HG03196 (cell line): Measurements from ENCODE around the gene PIP5K1C.
A peak's percentile ranks its signal among the peaks of the same experiment; 100 is the strongest.

Source experiments
- ATAC-seq: cut with Tn5 transposase; IDR thresholded peaks from one replicate; pipeline ENCODE4 v1.9.1; 2021; ENCODE audit not compliant: unreplicated experiment

The PIP5K1C gene

GRCh38 chr19:3721887-3722442, 21.7 kb upstream of the PIP5K1C start:
- no peak for ATAC-seq

- no peak for ATAC-seq
These were observed 21.0 kb upstream of the PIP5K1C start for GRCh38 chr19:3721131-3721886.

DNA sequence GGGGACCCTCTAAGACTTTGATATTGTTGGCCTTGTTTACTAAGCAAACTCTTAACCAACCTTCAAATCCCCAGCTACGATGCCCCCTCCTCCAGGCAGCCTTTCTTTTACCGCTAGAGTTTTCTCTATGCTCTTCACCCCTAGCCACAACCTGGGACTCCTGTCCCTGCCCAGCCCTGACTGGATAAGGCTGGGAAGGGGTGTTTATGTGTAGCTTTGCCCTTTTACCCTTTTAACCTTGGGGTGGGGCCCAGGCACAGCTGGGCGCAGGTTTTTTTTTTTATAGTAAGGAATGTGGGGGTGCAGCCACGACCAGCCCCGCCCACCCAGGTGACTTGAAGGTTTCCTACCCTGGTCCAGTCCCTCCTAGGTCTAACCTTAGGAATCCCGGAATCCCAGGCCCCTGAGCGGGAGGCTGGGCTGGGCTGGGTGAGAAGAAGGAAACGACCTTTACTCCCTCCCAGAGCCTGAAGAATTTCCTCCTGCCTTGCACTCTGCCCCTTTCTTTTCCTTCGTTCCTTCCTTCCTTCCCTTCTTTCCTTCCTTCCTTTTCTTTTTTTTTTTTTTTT, 20.2 kb upstream of the PIP5K1C start:
- ATAC-seq, result no peak

DNA sequence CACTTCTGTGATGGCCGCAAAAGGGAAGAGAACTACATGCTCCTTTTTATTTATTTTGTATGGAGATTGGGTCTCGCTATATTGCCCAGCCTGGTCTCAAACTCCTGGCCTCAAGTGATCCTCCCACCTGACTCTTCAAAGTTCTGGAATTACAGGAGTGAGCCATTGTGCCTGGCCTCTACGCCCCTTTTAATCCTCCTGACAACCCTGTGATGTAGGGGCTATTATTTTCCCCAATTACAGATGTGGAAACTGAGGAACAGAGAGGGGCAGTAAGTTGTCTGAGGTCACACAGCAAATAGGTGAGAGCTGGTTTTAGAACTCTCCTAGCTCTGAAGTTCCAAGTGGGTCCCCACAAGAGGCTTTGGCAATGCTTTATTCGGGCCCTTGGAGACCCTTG, 19.6 kb upstream of the PIP5K1C start:
- no peak for ATAC-seq

DNA sequence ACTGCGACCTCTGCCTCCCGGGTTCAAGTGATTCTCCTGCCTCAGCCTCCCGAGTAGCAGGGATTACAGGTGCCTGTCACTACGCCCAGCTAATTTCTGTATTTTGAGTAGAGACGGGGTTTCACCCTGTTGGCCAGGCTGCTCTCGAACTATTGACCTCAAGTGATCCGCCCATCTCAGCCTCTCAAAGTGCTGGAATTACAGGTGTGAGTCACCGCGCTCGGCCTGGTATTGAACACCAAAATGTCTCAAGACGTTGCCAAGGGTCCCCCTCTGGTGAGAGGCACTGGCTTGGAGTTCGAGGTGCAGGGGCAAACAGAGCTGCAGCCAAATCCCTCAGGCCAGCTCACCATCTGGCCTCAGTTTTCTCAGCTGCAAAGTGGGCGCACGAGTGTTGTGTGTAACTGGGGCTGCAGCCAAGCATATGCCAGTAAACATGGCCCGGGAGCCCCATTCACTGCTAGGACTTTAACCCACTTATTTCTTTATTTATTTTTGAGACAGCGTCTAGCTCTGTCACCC, 15.9 kb upstream of the PIP5K1C start:
- no peak for ATAC-seq

DNA sequence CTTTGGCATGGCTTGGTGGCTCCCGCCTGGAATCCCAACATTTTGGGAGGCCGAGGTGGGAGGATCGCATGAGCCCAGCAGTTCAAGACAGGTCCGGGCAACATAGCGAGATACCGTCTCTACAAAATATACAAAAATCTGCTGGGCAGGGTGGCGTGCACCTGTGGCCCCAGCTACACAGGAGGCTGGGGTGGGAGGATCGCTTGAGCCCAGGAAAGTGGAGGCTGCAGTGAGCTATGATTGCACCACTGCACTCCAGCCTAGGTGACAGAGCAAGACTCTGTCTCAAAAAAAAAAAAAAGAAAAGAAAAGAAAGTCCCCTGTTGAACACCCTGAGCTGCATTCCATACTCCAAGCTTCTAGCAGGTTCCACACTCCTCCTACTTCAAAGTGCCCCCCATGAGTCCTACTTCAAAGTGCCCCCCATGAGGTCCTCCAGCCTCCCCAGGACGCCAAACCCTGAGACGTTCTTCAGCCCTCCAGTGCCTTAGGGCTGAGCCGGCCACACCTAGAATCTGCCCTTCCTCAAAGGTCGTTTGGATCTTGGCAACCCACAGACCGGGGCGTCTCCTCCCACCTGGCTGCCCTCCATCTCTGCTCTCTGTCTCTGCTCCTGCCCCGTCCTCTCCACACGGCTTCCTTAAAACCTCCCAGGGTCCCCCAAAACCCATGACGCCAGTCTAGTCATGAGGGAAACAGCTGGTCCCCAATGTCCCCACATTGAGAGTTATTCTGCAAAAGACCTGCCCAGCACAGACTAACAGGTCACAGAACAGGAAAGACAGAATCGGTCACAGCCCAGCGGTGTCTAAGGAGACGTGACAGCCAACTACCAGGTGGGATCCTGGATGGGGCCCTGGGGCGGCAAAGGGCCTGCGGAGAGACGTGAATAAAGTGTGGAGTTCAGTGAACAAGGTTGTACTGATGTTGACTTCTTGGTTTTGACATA, 12.7 kb upstream of the PIP5K1C start:
- no peak for ATAC-seq

GRCh38 chr19:3710265-3710812, 10.1 kb upstream of the PIP5K1C start:
- ATAC-seq, result no peak

DNA sequence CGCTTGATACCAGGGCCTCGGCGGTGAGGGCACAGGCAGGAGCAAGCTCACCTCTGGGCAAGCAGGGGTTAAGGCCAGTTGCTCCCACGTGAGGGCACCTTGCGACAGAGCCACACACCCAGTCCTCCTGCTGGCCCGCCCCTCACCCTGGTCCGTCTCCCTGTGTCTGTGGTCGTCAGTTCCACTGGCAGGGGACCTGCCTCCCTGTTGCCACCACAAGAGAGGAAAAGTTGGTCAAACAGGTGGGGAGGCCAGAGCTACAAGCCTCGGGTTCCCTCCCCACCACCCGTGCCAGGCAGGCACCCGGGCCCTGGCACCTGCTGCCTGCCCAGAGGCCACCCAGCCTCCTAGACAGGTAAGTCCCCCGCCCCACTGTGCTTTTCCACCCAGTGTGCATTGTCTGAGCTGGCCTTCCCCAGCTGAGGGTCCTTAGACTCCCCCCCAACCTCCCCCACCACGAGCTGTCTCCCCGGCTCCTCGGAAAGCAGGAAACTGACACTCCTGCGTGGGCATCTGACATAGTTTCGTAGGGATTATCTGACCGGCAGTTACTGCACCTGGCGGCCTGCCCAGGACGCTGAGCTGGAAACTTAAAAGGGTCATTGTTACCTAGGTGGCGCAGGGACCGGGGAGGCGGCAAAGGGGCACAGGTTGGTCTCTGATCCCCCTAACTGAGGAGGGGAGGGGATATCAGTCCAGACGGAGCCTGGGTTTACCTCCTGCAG, 8.1 kb upstream of the PIP5K1C start, which contains the start of gene TJP3:
TSS of gene TJP3 (plus strand) at position 178 of the 725 bp plus-strand sequence. CDS start 20,049 bp downstream, outside the sequence.
- ATAC-seq, result no peak

DNA sequence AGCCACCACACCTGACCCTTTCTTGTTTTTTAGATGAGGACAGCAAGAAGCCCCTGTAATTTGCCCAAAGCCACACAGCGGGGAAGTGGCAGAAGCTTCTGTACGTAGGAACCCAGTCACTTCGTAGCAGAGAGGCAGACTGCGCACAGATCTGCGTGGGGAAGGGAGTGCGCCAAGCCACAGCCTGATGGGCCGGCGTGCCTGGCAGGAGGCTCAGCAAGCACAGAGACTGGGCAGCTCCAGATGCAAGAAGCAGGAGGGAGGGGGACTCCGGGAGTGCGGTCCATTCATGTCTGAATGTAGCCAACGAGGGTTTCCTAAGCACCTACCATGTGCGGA, 7.6 kb upstream of the PIP5K1C start:
- ATAC-seq, result no peak

- ATAC-seq, result no peak
These were observed 932 bp upstream of the PIP5K1C start for GRCh38 chr19:3701200-3701599.

DNA sequence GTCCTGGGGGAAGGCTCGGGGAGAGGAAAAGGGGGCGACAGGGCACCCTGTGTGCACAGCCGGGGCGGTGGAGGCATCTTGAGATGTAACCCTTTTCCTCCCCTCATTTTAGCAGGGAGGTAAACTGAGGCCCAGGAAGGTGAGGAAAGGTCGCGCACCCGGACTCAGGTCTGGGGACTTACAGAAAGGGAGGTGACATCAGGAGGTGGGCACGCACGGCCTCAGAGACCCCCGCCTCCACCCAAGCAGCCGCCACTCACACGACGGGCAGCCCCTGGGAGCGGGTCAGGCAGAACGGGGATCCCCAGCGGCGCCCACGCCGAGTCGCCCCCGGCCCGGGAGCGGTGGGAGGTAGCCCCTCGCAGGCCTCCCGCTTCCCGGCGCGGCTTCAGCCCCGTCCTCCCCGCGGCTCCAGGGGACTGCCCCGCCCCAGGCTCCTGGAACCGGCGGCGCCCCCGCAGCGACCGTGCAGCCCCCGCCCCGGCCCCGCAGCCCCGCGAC, 477 bp downstream of the PIP5K1C start:
- peak; percentile 2 for ATAC-seq

GRCh38 chr19:3698974-3699740, 1.1 kb downstream of the PIP5K1C start:
- no peak for ATAC-seq

DNA sequence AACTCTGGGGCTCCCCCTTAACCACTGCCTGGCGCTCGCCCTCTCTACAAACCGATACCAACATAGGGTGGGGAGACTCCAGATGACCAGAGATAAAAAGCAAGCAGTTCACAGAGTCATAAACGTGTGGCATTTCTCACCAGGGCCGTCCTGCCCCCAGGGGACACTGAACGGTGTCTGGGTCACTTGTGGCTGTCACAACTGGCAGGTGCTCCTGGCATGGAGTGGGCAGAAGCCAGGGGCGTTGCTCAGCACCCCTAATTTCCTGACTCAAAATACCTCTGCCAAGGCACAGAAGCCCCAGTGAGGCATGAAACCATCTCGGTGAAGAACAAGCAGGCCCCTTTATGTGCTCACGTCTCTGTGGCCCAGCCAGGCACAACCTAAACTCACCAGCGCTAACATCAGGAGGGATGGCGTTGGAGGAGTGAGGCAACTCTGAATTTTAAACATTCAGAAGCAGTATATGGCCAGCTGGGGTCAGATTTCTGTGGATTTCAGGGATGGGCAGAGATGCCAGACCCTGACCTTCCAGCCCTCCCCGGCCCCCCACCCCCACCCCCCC, 1.8 kb downstream of the PIP5K1C start:
- no peak for ATAC-seq

- ATAC-seq, result no peak
These were observed 2.4 kb downstream of the PIP5K1C start for GRCh38 chr19:3697671-3698385.

GRCh38 chr19:3697094-3697493, 3.2 kb downstream of the PIP5K1C start:
- no peak for ATAC-seq

DNA sequence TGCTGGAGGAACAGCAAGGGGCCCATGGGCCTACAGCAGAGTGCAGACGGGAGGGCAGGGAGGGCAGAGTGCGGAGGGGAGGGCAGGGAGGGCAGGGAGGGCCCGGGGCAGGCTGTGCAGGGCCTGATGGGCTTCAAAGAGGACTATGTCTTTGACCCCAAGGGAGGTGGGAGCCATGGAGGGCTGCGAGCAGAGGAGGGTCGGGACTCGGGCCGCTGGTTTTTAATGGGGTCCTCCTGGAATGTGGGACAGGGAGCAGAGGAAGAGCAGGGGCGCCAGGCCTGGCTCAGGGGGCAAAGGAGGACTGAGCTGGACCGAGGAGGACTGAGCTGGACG, 3.6 kb downstream of the PIP5K1C start:
- ATAC-seq, result no peak

DNA sequence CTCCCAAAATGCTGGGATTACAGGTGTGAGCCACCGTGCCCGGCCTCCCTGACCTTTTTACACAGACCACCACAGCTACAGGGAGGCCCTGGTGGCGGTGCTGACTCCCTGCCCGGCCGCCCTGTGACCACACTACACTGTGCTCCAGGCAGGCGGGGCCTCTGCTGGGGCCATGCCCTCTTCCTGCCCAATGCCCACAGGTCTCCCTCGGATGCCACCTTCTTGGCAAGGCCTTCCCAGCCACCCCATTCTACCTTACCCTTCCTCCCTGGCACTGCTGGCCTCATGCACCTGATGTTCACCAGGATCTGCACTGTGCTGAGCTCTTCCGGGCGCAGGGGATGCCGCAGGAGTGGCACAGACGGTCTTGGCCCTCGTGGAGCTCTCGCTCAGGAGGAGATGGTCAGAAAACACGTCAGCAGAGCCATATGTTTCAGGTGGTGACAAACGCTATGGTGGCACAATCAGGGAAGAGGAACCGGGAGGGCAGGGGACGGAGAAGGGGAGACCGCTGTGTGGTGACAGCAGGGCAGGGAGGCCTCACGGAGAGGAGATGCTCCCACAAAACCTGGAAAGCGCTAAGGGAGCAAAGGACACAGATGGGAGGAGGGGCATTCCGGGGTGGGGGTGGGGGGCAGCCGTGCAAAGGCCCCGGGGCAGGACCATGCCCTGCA, 4.1 kb downstream of the PIP5K1C start:
- no peak for ATAC-seq
